GM18861 (cell line): ENCODE measurements around the gene STX5.
"Not testable (repeated sequence)": the region's sequence is repeated elsewhere in the genome, so short reads cannot be mapped to it uniquely, and the experiment has no call there.

Source experiments
- ATAC-seq: cut with Tn5 transposase; IDR thresholded peaks from one replicate; pipeline ENCODE4 v1.9.1; 2021; ENCODE audit not compliant: unreplicated experiment

STX5 gene

DNA sequence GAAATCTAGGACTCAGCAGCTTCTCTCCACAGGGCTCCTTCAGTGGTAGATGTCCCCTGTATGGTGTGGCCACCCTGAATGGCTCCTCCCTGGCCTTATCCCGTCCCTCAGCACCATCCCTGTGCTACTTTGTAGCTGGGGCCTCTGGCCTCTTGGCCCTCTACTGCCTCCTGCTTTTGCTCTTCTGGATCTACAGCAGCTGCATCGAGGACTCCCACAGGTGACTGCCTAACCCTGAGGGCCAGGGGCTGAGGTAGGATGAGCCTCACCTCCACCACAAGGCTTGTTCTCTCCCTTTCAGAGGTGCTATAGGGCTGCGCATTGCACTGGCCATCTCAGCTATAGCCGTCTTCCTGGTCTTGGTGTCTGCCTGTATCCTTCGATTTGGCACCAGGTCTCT is 42.9 kb downstream of the STX5 start:
- ATAC-seq, result no peak

DNA sequence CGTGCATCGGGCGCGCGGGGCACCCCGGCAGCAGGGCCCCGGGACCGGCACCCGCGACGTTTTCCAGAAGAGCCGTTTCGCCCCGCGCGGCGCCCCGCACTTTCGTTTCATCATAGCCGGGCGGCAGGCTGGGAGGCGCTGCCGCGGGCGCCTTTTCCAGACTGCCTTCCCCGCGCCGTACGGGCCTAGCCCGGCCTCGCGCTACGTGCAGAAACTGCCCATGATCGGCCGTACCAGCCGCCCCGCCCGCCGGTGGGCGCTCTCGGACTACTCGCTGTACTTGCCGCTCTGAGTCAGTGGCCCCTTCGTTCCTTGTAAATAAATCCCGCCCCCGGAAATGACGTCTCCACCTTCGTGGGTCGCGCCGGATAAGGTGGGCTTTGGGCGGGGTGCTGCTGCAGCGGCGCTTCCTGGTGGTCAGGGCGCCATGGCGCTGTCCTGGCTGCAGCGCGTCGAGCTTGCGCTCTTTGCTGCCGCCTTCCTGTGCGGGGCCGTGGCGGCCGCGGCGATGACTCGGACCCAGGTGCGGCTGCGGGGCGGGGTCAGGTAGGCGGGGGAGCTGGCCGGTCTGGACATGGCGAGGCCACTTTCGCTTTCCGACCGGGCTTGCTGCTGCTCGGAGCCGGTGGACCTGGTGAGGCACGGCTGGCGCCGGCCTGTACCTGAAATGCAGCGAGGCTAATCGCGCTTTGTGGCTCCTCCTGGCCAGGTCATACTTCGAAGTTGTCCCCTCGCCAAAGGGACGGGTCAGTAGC is 44.7 kb downstream of the STX5 start, which contains the start of gene TMEM179B:
Gene TMEM179B (plus strand): TSS at position 398 of the 755 bp plus-strand sequence. CDS start 30 bp downstream, at position 428.
- peak; percentile 39 for ATAC-seq

DNA sequence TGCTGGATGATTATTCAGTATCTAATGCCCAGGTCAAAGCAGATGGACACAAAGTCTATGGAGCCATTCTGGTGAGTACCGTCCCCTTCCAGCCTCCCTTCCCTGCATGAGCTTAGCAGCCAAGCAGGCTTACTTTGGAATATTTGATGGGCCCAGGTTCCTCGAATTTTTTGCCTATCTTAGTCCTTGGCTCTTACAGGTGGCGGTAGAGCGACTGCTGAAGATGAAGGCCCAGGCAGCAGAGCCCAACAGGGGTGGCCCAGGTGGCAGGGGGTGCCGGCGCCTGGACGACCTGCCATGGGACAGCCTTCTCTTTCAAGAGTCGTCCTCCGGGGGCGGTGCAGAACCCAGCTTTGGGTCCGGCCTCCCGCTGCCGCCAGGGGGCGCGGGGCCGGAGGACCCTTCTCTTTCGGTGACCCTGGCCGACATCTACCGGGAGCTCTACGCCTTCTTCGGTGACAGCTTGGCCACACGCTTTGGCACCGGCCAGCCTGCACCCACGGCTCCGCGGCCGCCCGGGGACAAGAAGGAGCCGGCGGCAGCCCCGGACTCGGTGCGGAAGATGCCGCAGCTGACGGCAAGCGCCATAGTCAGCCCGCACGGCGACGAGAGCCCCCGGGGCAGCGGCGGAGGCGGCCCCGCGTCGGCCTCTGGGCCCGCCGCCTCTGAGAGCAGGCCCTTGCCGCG is 45.4 kb downstream of the STX5 start:
- ATAC-seq, result peak; percentile 56

- ATAC-seq, result no peak
Observed at GRCh38 chr11:62782753-62783152, 49.1 kb downstream of the STX5 start.

- no peak for ATAC-seq
Observed at GRCh38 chr11:62778441-62778840, 53.4 kb downstream of the STX5 start.

- ATAC-seq, result no peak
Observed at GRCh38 chr11:62777389-62777788, 54.5 kb downstream of the STX5 start.

- no peak for ATAC-seq
Observed at GRCh38 chr11:62775646-62776045, 56.2 kb downstream of the STX5 start.

- no peak for ATAC-seq
Observed at GRCh38 chr11:62774407-62774806, 57.4 kb downstream of the STX5 start.

DNA sequence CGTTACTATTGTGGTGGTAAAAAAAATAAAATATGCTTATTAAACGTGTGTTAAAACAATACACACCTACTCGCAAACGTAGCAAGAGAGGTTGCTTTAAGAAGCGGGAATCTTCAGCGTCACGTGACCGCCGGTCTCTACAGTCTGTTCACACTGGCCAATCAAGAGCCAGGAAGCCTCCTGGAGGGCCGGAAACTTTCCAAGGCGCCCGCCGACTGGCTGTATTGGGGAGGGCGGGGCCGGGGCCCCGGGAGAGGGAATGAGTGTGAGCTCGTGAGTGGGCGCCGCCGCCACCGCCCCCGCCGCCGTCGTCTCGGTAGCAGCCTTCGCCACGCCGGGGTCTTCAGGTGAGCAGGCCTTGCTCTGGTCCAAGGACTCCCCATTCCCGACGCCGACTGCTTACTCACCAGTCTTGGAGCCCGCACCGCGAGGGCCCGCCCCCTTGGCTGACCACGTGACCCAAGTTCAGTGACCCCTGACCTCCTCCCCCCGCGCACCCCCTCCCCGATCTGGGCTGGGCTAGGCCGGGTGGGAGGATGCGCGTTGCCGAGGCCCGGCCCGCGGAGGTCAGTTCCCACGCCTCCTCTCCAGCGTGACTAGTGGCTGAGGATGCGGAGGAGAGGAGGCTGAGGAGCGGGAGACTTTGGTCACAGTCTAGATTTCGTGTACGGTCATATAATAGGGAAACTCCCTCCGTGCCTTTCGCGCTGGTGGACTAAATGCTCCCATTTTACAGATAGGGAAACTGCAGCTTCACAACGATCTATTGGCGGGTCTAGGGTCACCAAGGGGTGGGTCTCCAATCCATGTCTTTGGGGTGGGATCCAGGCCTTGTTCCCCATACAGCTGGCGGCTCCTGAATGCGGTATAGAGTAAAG is 60.5 kb downstream of the STX5 start, which contains the start of gene TAF6L:
Gene TAF6L (plus strand): TSS at position 253 of the 878 bp plus-strand sequence. CDS start 4,388 bp downstream, outside the sequence.
- ATAC-seq, result peak; percentile 75

DNA sequence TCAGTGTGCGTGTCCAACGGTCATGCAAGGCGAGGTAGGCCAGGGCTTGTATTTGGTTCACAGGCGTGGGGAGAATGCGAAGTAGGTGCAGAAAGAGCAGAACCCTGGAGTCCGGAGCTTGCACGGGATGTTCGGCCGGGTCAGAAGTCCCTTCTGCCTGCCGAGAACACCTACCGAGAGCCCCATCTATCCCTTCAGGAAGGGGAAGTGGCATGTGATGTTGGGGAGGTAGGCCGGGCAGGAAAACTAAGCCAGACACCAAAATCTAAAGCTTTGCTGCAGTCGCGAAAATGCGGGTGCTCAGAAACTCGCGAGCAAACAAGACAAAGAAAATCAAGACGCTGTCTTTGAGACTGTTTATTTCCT is 61.1 kb downstream of the STX5 start:
- no peak for ATAC-seq

- ATAC-seq, result not testable (repeated sequence)
Observed at GRCh38 chr11:62760867-62761227, 71.0 kb downstream of the STX5 start.

GRCh38 chr11:62757846-62758788 is 73.7 kb downstream of the STX5 start:
- no peak for ATAC-seq
